HepG2 (cell line): Measurements from ENCODE around the gene SATB1. TPM values are rescaled to one million over a fixed set of nuclear protein-coding genes. Genes with fewer than 3 reads are reported as not detected.

Source experiments
- ATAC-seq: fragments of 200-7000 bp; cut with Tn5 transposase; 3 replicates; pipeline ENCODE4 v1.9.1; 2020; ENCODE audit warnings: mild to moderate bottlenecking, moderate library complexity
- BruUV-seq: library from RNA; stranded (reverse); fragments of 400-500 nt; replicated peaks from 2 replicates; lab custom pipeline; 2021; lab: Mats Ljungman, UMichigan
- CTCF ChIA-PET: fragments of 300-600 bp; formaldehyde crosslinking; extraction: SDS; loops from one replicate; lab custom pipeline; 2021; ENCODE audit warnings: low total read pairs, inconsistent platforms, low intra/inter-chr PET ratio; lab: Yijun Ruan, JAX
- POLR2A ChIA-PET: fragments of 350-600 bp; sonication (Branson Sonifier 250); formaldehyde crosslinking; loops from one replicate; lab custom pipeline; 2020; ENCODE audit warnings: antibody characterized with exemption, inconsistent platforms; lab: Yijun Ruan, JAX
- DNase-seq: peaks from one replicate; pipeline ENCODE4 v3.0.0-alpha.2; 2015; ENCODE audit warnings: low spot score
- FAIRE-seq: peaks from 3 replicates; lab custom pipeline; 2011; peaks lifted over from hg19 to GRCh38; lab: Jason Lieb, UNC
- H2AFZ ChIP-seq: one replicate; pipeline ENCODE4 v1.6.1; 2011; ENCODE audit warnings: low read length, inconsistent platforms
- H3K27ac ChIP-seq: fragments of 300-600 bp; 3 replicates; pipeline ENCODE4 v1.8.0; 2011; ENCODE audit warnings: mixed run types, mild to moderate bottlenecking, mixed read lengths, low read length, inconsistent platforms; ENCODE audit not compliant: insufficient read depth; ENCODE audit errors: extremely low read length
- H3K27me3 ChIP-seq, 2 experiments: fragments of 200-600 bp in 1 of 2; 2 replicates in 1 of 2; 3 replicates in 1 of 2; pipeline versions ENCODE4 v1.6.0 to v1.8.0; 2011; ENCODE audit warnings: low read length in 2 of 2, mild to moderate bottlenecking in 2 of 2, moderate library complexity in 2 of 2, inconsistent platforms in 1 of 2; ENCODE audit not compliant: insufficient read depth in 2 of 2, control insufficient read depth in 1 of 2
- H3K36me3 ChIP-seq, 2 experiments: fragments of 200-600 bp in 1 of 2; replicated peaks in 1 of 2; 2 replicates in 1 of 2; 3 replicates in 1 of 2; pipeline versions ENCODE4 v1.5.1 to v1.8.0; 2011; ENCODE audit warnings: low read length in 2 of 2, inconsistent platforms in 1 of 2; ENCODE audit not compliant: insufficient read depth in 2 of 2, control insufficient read depth in 1 of 2
- H3K4me1 ChIP-seq: 2 replicates; pipeline ENCODE4 v1.5.1; 2012; ENCODE audit warnings: low read length, inconsistent platforms; ENCODE audit not compliant: insufficient read depth
- H3K4me2 ChIP-seq: 2 replicates; pipeline ENCODE4 v1.6.0; 2011; ENCODE audit warnings: low read depth, low read length, inconsistent platforms
- H3K4me3 ChIP-seq, 3 experiments: fragments of 200-600 bp in 1 of 3; sonication (generic), shearing (Covaris generic) in 1 of 3; replicated peaks in 1 of 3; 2 replicates each; pipeline ENCODE4 v1.5.1; 2011 to 2016; ENCODE audit warnings: low read length in 3 of 3, inconsistent platforms in 2 of 3, low read depth in 2 of 3, mild to moderate bottlenecking in 2 of 3, control low read depth in 1 of 3, mixed read lengths in 1 of 3; ENCODE audit not compliant: insufficient read depth in 1 of 3
- H3K79me2 ChIP-seq: one replicate; pipeline ENCODE4 v1.6.1; 2011; ENCODE audit warnings: low read length, inconsistent platforms; ENCODE audit not compliant: insufficient read depth
- H3K9ac ChIP-seq: 2 replicates; pipeline ENCODE4 v1.6.0; 2011; ENCODE audit warnings: mild to moderate bottlenecking, low read depth, low read length, inconsistent platforms; ENCODE audit not compliant: insufficient read depth
- H3K9me3 ChIP-seq: 2 replicates; pipeline ENCODE4 v1.5.1; 2012; ENCODE audit warnings: mild to moderate bottlenecking, low read length
- H4K20me1 ChIP-seq: 2 replicates; pipeline ENCODE4 v1.6.0; 2011; ENCODE audit warnings: inconsistent platforms, mild to moderate bottlenecking, low read length, moderate library complexity; ENCODE audit not compliant: insufficient read depth
- FOSL2 ChIP-seq: sonication (generic); formaldehyde crosslinking; IDR thresholded peaks from 2 replicates; pipeline ENCODE4 v1.4.0; 2020; ENCODE audit warnings: missing genetic modification reagents
- HMG20A ChIP-seq: IDR thresholded peaks from 2 replicates; pipeline ENCODE4 v1.6.1; 2016; ENCODE audit warnings: borderline replicate concordance
- KLF12 ChIP-seq: sonication (generic); formaldehyde crosslinking; IDR thresholded peaks from 2 replicates; pipeline ENCODE4 v1.4.0; 2020; ENCODE audit warnings: missing genetic modification reagents, borderline replicate concordance
- MAFG ChIP-seq: sonication (generic); formaldehyde crosslinking; IDR thresholded peaks from 2 replicates; pipeline ENCODE4 v1.5.1; 2020; ENCODE audit warnings: mild to moderate bottlenecking, missing genetic modification reagents
- NPAS2 ChIP-seq: sonication (generic); formaldehyde crosslinking; IDR thresholded peaks from 2 replicates; pipeline ENCODE4 v1.8.0; 2022; ENCODE audit warnings: mild to moderate bottlenecking, missing genetic modification reagents, borderline replicate concordance
- NR1H2 ChIP-seq: sonication (generic); formaldehyde crosslinking; IDR thresholded peaks from 2 replicates; pipeline ENCODE4 v1.8.1; 2022; ENCODE audit warnings: low read depth, missing genetic modification reagents, borderline replicate concordance
- PHF21A ChIP-seq: sonication (generic); formaldehyde crosslinking; IDR thresholded peaks from 2 replicates; pipeline ENCODE4 v1.5.0; 2020; ENCODE audit warnings: mild to moderate bottlenecking, missing genetic modification reagents
- WIZ ChIP-seq: sonication (generic); formaldehyde crosslinking; IDR thresholded peaks from 2 replicates; pipeline ENCODE4 v1.5.1; 2020; ENCODE audit warnings: mild to moderate bottlenecking, missing genetic modification reagents
- ZBTB7A ChIP-seq: sonication (generic); formaldehyde crosslinking; IDR thresholded peaks from 2 replicates; pipeline ENCODE4 v1.8.0; 2022; ENCODE audit warnings: mild to moderate bottlenecking, missing genetic modification reagents
- ZFP1 ChIP-seq: IDR thresholded peaks from 2 replicates; pipeline ENCODE4 v1.6.1; 2016
- ZNF12 ChIP-seq: sonication (generic); formaldehyde crosslinking; IDR thresholded peaks from 2 replicates; pipeline ENCODE4 v1.5.0; 2020; ENCODE audit warnings: missing genetic modification reagents
- ZNF20 ChIP-seq: sonication (generic); formaldehyde crosslinking; IDR thresholded peaks from 2 replicates; pipeline ENCODE4 v1.4.0; 2020; ENCODE audit warnings: mild to moderate bottlenecking, moderate library complexity, missing genetic modification reagents
- ZNF674 ChIP-seq: sonication (generic); formaldehyde crosslinking; IDR thresholded peaks from 2 replicates; pipeline ENCODE4 v1.5.0; 2020; ENCODE audit warnings: low read depth, mild to moderate bottlenecking, missing genetic modification reagents
- WGBS: methylation state at CpG from one replicate; pipeline ENCODE4 v1.1.6; 2017; ENCODE audit warnings: low lambda C conversion rate; 5-methylcytosine and 5-hydroxymethylcytosine counted together
- in situ Hi-C: cut with HindIII; loops from 2 replicates; pipeline ENCODE4 v1.10.0; 2017; ENCODE audit warnings: low pct_unique_long_range_greater_than_20kb; ENCODE audit not compliant: extremely low pct_ligation_motif_present
- intact Hi-C: fragments of 100-400 bp; cut with micrococcal nuclease; formaldehyde crosslinking; loops from one replicate; pipeline ENCODE4 v1.10.0; 2022; ENCODE audit not compliant: unreplicated experiment
- polyA plus RNA-seq, 8 experiments: library from polyadenylated mRNA; depleted of rRNA in 3 of 8; stranded (reverse) in 7 of 8; unstranded in 1 of 8; fragments of >200 nt; fragmentation: Illumina TruSeq in 4 of 8; extraction: Trizol in 4 of 8; gene quantifications; 2 replicates each; pipeline versions ENCODE4 v1.2.1 to v1.2.3, GENCODE V29; 2011 to 2016; ENCODE audit warnings: low read depth in 4 of 8, missing spikeins in 1 of 8, mixed read lengths in 1 of 8; ENCODE audit not compliant: insufficient read depth in 1 of 8
- total RNA-seq, 5 experiments: library from RNA; depleted of rRNA; stranded (reverse); fragments of >200 nt; fragmentation: Illumina TruSeq; extraction: Trizol; gene quantifications; 2 replicates each; pipeline ENCODE4 v1.2.3, GENCODE V29; 2016; ENCODE audit warnings: low read depth in 1 of 5
- TF ChIP-seq, protein P1 (sequence below): sonication (generic); formaldehyde crosslinking; IDR thresholded peaks from 2 replicates; pipeline ENCODE4 v1.5.0; 2020; ENCODE audit warnings: missing genetic modification reagents
- TF ChIP-seq, protein P2 (sequence below): sonication (generic); formaldehyde crosslinking; IDR thresholded peaks from 2 replicates; pipeline ENCODE4 v1.4.0; 2020; ENCODE audit warnings: missing genetic modification reagents; ENCODE audit errors: not compliant biosample characterization
- TF ChIP-seq, protein P3 (sequence below): sonication (generic); formaldehyde crosslinking; IDR thresholded peaks from 2 replicates; pipeline ENCODE4 v1.5.0; 2020; ENCODE audit warnings: mild to moderate bottlenecking, missing genetic modification reagents
- TF ChIP-seq, protein P4 (sequence below): sonication (generic); formaldehyde crosslinking; conservative IDR thresholded peaks from 2 replicates; pipeline ENCODE4 v1.8.1; 2023; ENCODE audit warnings: missing genetic modification reagents
- TF ChIP-seq, protein P5 (sequence below): sonication (generic); formaldehyde crosslinking; IDR thresholded peaks from 2 replicates; pipeline ENCODE4 v1.4.0; 2020; ENCODE audit warnings: mild to moderate bottlenecking, low read depth, missing genetic modification reagents

SATB1 gene
- total and polyA plus RNA-seq, 2 of the 13 experiments (the other 11 are each of a cell fraction or from before 2014, with no cell fraction given), result 0.03 TPM; not detected in 1

DNA sequence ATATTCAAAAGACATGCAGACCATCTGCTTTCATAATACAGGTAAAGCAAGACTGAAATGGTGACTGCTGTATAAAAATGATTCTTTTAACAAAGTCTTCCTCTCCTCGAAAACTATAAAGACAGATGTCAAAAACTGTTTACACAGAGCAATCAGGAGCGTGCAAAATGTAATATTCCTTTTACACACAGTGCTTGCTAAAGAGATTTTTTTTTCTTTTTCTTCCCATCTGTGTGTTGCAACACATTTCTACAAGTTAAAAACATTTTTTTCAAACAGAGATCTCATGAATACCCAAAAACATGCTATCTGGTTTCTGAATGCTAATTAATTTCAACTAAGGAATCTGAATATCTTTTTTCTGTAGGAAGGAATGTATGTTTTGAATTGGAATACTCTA, 22.1 kb downstream of the SATB1 start (continued):
- no peak for TF ChIP-seq ZFP1 (CRISPR knock-in tag)
- no peak for TF ChIP-seq ZNF20 (CRISPR knock-in tag)
- no peak for TF ChIP-seq NR1H2 (CRISPR knock-in tag)
- TF ChIP-seq WIZ (CRISPR knock-in tag), result no peak
- no peak for TF ChIP-seq ZNF12
- TF ChIP-seq FOSL2 (CRISPR knock-in tag), result no peak

DNA sequence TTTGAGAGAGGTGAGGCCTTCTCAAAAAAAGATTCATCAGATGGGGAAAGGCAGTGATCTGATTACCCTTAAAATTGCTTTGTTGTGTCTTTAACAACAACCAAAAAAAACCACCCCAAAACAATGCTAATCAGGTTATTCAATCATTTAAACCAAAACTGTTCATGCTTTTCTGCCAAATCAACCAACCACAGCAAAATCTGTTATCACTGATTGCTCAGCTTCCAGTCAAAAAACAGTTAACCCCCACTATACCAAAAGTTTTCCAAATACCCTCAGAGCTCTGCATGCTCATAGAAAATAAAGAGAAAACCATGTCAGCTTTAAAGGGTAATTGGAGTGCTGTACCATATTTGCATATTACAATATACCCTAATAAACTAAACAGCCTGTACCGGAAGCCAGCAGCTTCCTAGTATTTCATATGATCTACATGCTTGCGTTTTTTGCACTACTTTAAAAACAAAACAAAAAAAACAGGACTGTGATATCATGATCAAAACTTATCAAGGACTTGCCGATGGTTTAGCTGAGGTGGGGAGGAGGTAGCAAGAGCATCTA, 22.8 kb downstream of the SATB1 start:
- Histone ChIP-seq H3K27ac (no peak overlapping the region), H3K9ac (no peak overlapping the region), H3K4me3 (no peak overlapping the region), H3K27me3 (no peaks in the 10 kb centered on the region), H3K9me3 (no peaks in the 10 kb centered on the region), H2AFZ (no peak overlapping the region), H4K20me1 (no peaks in the 10 kb centered on the region), H3K4me1 (no peaks in the 10 kb centered on the region), H3K79me2 (no peaks in the 10 kb centered on the region), H3K36me3 (no peaks in the 10 kb centered on the region), H3K4me2 (no peak overlapping the region)
- FAIRE-seq (no peak), DNase-seq (no peak), ATAC-seq (no peak)
- in situ Hi-C loops, result no loop called here
- WGBS, result 25% methylated on average over 3 of the region's 3 CpGs
- ChIA-PET POLR2A (no interaction called here), CTCF (no interaction called here)
- intact Hi-C loops, result no loop called here
- no TSS peak for BruUV-seq
- TF ChIP-seq MAFG (CRISPR knock-in tag) (no peak), NPAS2 (no peak), PHF21A (CRISPR knock-in tag) (no peak), HMG20A (no peak), ZNF674 (CRISPR knock-in tag) (no peak), ZBTB7A (CRISPR knock-in tag) (no peak), KLF12 (no peak)
- TF ChIP-seq, protein P1, sequence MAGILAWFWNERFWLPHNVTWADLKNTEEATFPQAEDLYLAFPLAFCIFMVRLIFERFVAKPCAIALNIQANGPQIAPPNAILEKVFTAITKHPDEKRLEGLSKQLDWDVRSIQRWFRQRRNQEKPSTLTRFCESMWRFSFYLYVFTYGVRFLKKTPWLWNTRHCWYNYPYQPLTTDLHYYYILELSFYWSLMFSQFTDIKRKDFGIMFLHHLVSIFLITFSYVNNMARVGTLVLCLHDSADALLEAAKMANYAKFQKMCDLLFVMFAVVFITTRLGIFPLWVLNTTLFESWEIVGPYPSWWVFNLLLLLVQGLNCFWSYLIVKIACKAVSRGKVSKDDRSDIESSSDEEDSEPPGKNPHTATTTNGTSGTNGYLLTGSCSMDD (CRISPR knock-in tag), result no peak
- TF ChIP-seq, protein P2, sequence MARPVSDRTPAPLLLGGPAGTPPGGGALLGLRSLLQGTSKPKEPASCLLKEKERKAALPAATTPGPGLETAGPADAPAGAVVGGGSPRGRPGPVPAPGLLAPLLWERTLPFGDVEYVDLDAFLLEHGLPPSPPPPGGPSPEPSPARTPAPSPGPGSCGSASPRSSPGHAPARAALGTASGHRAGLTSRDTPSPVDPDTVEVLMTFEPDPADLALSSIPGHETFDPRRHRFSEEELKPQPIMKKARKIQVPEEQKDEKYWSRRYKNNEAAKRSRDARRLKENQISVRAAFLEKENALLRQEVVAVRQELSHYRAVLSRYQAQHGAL, result no peak
- TF ChIP-seq, protein P3, sequence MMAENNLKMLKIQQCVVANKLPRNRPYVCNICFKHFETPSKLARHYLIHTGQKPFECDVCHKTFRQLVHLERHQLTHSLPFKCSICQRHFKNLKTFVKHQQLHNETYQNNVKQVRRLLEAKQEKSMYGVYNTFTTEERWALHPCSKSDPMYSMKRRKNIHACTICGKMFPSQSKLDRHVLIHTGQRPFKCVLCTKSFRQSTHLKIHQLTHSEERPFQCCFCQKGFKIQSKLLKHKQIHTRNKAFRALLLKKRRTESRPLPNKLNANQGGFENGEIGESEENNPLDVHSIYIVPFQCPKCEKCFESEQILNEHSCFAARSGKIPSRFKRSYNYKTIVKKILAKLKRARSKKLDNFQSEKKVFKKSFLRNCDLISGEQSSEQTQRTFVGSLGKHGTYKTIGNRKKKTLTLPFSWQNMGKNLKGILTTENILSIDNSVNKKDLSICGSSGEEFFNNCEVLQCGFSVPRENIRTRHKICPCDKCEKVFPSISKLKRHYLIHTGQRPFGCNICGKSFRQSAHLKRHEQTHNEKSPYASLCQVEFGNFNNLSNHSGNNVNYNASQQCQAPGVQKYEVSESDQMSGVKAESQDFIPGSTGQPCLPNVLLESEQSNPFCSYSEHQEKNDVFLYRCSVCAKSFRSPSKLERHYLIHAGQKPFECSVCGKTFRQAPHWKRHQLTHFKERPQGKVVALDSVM, result no peak
- TF ChIP-seq, protein P4, sequence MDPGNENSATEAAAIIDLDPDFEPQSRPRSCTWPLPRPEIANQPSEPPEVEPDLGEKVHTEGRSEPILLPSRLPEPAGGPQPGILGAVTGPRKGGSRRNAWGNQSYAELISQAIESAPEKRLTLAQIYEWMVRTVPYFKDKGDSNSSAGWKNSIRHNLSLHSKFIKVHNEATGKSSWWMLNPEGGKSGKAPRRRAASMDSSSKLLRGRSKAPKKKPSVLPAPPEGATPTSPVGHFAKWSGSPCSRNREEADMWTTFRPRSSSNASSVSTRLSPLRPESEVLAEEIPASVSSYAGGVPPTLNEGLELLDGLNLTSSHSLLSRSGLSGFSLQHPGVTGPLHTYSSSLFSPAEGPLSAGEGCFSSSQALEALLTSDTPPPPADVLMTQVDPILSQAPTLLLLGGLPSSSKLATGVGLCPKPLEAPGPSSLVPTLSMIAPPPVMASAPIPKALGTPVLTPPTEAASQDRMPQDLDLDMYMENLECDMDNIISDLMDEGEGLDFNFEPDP, result no peak
- TF ChIP-seq, protein P5, sequence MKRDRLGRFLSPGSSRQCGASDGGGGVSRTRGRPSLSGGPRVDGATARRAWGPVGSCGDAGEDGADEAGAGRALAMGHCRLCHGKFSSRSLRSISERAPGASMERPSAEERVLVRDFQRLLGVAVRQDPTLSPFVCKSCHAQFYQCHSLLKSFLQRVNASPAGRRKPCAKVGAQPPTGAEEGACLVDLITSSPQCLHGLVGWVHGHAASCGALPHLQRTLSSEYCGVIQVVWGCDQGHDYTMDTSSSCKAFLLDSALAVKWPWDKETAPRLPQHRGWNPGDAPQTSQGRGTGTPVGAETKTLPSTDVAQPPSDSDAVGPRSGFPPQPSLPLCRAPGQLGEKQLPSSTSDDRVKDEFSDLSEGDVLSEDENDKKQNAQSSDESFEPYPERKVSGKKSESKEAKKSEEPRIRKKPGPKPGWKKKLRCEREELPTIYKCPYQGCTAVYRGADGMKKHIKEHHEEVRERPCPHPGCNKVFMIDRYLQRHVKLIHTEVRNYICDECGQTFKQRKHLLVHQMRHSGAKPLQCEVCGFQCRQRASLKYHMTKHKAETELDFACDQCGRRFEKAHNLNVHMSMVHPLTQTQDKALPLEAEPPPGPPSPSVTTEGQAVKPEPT (CRISPR knock-in tag), result no peak
